Subcutaneous adipose tissue (tissue), 4 donors: ENCODE results near the gene NPHP4. TPM values are rescaled to one million over a fixed set of nuclear protein-coding genes. Genes with fewer than 3 reads are reported as not detected.

Source experiments
- CTCF ChIP-seq: fragments of 450-650 bp; IDR thresholded peaks from one replicate; pipeline ENCODE4 v1.5.1; 2016; ENCODE audit warnings: low read depth, mild to moderate bottlenecking, control low read depth, antibody characterized with exemption, moderate library complexity
- small RNA-seq: library from RNA; depleted of rRNA; stranded (forward); fragments of <200 nt; gene quantifications from one replicate; pipeline ENCODE3, GENCODE V24; 2016
- total RNA-seq, 4 donors: library from RNA; depleted of rRNA; stranded (reverse); fragments of >200 nt; gene quantifications; one replicate each; pipeline ENCODE4 v1.1.0, GENCODE V29; 2016

Gene NPHP4
- total RNA-seq, 4 donors from 2014 or later = 7.3 to 11.9 (median 9.5) TPM

- no peak for TF ChIP-seq CTCF
Measured at GRCh38 chr1:5818755-5819154, 173.5 kb downstream of the NPHP4 start.

DNA sequence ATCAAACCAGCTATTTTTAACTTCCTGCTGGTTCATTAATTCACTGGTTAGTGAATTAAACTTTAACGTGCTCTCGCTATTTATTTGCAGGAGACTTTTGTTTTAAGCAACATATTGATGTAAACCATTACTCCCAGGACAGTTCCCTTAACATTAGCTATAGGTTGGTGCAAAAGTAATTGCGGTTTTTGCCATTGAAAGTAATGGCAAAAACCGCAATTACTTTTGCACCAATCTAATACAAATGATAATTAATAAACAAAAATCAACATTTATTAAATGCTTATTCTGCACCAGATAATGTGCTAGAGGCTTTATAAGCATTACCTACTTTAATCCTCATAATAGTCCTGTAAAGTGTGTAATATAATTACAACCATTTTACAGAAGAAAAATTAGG, 176.5 kb downstream of the NPHP4 start:
- no peak for TF ChIP-seq CTCF

GRCh38 chr1:5815211-5815610, 177.0 kb downstream of the NPHP4 start:
- TF ChIP-seq CTCF = no peak

DNA sequence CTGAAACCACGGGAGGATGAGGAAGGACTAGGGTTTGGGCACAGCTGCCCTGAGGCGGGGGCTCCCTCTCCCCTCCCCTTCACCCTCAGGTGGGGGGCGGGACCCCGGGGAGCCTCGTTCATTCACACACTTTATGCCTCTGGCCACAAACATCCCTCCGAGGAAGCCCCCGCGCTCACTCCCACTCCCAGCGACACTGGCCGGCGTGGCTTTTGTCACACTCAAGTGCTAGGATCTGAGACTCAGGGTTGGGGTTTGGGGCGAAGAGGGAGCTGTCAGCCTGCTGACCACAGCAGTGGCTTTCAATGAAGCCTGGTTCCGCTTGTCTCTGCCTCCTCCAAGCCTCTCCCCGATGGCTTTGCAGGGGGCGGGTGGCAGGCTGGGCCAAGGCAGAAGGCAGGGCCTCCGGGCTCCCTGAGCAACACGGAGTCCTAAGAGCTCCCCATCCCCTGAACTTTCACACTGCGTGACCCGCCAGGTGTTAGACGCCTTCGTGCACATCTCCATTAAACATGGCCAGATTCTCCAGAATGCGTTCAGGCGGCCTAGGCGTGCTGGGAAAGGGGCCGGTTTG, 178.1 kb downstream of the NPHP4 start:
- no peak for TF ChIP-seq CTCF

- no peak for TF ChIP-seq CTCF
Measured at GRCh38 chr1:5813480-5813879, 178.7 kb downstream of the NPHP4 start.

Small RNA genes within 50 kb of the gene (small RNA-seq; reads per million reads assigned to genes)
- gene MIR4689 = not detected

Other genes with a start within 250 kb of the NPHP4 start
- 10 to 100 TPM; 10.2 to 48.6 (median 18.2) TPM for gene KCNAB2, start 53.5 kb upstream of the NPHP4 start, total RNA-seq
- gene CHD5, start 187.9 kb upstream of the NPHP4 start, total RNA-seq = under 1 TPM in 3 of 4 donors, not detected in 1; 0.19 to 0.49 (median 0.22) TPM
- gene RPL22, start 207.2 kb upstream of the NPHP4 start, total RNA-seq = 100 to 1,000 TPM; 149 to 243 (median 178) TPM
- gene RNF207, start 213.7 kb upstream of the NPHP4 start, total RNA-seq = 1 to 10 TPM; 3.6 to 8.4 (median 5.9) TPM
- 10 to 100 TPM; 48.1 to 72.7 (median 59.5) TPM for gene ICMT, start 243.5 kb upstream of the NPHP4 start, total RNA-seq